GM18873 (cell line): ENCODE measurements around the gene GPC6.
"Not testable (repeated sequence)": the region's sequence is repeated elsewhere in the genome, so short reads cannot be mapped to it uniquely, and the experiment has no call there.

ENCODE experiments used
- ATAC-seq: cut with Tn5 transposase; IDR thresholded peaks from one replicate; pipeline ENCODE4 v1.9.1; 2021; ENCODE audit warnings: mild to moderate bottlenecking, moderate library complexity, moderate number of reproducible peaks; ENCODE audit not compliant: unreplicated experiment, low FRiP score

The GPC6 gene

DNA sequence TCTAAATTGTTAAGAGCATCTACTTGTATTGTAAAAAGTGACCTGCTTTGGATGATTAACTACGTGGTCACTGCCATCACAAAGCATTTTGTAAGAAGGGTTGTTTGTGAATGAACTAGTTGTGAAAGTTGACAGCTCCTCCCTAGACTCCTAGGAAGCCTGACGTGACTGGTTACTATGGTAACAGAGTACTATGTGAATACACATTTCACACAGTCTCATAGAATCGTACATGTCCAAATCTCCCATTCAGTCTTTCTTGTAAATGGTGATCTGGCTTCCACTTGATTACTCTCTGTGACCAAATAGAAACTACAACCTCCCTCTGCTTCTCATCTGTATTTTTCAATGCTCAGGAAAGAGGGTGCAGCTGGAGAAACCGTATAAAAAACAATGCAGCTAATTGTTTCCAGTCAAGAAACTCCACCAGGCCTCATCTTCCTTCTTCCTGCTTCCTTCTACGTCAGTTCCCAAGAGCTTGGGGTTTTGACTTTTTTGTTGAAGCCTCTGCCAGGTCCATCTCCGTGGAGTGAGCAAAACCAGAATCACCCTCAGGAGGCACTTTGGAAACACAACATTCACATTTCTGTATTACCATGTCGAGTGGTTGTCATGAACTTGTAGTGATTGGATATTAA lies 83.4 kb downstream of the GPC6 start:
- ATAC-seq, result no peak

DNA sequence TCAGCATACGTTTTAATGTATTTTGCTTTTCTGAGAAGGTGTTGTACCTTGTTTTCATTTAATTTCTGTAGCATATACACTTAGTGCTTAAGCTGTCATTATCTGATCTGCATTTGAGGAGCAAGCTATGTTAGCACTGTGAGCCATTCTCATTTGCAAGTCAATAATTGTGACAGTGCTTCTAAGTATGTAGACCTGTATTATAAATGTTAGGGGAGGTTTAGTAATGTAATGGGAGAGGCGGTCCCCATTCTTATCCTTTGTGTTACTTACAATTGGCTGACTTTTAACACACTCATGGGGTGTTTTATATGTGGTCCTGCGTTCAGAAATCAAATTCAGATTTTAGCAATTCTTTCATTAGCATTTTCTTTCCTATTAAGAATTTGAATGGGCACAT lies 90.2 kb downstream of the GPC6 start:
- no peak for ATAC-seq

DNA sequence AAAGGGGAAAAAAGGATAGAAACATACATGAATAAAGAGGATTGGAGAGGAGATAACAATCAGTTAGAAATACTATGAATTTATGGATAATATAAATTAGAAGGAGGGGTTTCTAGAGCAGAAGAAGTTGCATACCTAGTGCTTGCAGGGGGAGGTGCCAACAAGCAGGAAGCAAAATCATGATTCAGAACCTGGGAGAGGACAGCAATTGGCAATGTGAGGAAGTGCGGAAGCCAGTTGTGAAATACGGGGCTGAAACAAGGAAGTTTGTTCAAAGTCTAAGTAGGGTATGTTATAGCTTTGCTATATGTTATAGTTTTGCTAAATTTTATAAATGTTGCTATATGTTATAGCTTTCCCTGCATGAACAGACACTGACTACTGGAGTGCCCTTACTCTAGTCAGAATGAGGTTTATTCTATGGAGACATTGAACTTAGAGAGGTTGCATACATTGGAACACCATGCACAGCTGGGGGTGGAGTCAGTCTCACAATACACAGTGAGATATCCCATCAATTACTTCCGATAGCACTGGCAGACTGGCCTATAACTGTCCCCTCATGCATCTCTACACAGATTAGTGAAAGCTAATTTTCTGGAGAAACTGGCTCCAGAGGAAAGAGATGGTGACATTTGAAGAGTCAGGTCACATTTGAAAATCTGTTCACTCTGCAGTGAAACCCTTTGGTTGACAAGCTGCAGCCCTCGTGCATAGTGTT lies 92.1 kb downstream of the GPC6 start:
- no peak for ATAC-seq

DNA sequence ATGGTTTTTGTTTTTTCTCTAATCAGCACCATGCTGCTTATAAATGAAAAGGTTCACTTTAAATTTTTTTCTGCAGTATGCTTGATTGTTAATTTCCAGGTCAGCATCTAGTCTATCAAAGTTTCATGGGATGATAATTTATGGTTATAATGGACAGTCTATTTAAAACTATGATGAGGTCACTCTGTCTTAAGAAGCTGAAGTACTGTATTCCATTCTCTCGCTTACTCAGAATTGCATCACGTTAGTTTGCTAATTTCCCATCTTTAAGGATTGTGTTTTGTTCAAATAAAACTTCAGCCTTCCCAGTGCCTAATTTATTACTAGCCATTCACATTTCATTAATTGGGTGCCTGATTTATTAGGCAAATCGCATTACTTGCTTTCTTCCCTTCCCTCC lies 94.3 kb downstream of the GPC6 start:
- ATAC-seq, result no peak

DNA sequence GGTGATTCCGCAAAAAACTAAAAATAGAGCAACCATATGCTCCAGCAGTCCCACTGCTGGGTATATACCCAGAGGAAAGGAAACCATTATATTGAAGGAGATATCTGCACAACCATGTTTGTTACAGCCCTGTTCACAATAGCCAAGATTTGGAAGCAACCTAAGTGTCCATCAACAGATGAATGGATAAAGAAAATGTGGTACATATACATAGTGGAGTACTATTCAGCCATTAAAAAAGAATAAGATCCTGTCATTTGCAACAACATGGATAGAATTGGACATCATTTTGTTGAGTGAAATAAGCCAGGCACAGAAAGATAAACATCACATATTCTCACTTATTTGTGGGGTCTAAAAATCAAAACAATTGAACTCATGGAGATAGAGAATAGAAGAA lies 97.3 kb downstream of the GPC6 start:
- ATAC-seq, result not testable (repeated sequence)

DNA sequence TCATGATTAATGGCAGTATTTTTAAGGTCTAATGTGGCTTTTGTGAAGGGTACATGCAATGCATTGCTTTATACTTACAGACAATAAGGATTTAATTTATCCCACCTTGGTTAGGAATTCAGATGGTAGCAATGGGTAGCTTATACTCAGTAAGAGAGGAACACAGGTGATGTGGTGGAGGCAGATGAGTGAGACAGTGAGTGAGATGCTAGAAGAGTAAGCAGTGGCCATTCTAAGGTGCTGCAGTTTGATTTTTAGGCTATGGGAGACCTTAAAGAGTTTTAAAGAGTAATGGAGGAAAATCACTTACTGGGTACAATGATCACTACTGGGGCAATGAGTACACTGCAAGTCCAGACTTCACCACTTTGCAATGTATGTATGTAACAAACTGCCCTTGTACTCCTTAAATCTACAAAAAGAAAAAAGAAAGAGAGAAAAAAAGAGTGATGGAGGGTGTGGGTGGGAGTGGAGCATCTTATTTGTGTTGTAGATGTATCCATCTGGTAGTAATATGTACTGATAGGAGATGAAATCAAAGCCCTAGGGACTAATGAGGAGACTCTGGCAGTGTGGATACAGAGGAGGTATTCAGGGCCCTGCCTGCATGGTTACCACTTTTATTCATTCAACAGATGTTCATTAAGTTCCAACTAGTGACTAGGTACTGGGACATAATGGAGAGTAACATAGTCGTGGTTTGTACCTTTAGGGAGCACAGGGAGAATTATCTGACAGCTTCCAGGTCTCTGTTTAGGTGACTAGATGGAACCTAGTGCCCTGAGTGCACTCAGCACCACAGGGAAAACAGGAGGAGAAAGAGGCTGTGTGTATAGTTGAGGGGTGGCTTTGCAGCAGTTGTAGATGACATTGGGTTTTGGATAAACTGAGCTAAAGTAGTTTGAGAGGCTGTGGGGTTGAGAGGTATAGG lies 99.0 kb downstream of the GPC6 start:
- no peak for ATAC-seq

DNA sequence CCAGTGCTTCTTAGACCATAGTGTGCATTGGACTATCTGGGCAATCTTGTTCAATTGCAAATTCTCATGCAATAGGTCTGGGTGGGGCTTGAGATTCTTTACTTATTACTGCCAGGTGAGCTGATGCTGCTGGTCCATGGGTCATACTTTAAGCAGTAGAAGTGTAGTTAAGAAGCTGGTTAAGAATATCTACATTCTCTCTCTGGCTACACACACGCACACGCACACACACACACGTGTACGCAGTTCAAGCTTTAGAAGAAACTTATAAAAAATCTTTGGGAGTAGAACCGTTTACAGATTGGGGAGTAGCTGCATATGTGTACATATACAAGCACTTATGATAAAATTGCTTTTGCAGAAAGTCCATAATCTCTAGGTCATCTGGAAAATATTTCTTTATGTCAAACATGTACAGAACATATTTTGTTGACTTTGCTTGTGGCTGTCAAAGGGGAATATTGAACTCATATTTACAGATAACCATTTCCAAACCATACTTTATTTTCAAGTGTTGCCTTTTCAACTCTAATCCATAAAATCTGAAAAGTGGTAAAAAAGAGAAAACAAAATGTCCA lies 99.7 kb downstream of the GPC6 start:
- ATAC-seq, result no peak

DNA sequence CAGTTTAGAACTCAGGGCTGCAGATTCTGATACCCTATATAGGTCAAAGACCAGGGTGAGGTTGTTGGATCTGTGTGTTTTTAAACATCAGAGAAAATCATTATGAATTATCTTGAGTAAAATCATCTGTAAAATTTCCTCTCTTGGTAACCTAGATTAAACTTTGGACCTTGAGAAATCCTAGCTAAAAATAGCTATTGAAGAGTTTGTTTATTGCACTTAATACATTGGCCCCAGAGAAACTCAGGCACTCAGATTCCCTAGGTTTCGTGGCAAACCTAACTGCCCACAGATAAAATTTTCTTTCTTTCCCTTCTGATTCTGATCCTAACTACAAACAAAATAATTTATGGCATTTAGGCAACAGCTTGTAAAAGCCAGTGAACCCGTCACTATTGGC lies 102.3 kb downstream of the GPC6 start:
- no peak for ATAC-seq

DNA sequence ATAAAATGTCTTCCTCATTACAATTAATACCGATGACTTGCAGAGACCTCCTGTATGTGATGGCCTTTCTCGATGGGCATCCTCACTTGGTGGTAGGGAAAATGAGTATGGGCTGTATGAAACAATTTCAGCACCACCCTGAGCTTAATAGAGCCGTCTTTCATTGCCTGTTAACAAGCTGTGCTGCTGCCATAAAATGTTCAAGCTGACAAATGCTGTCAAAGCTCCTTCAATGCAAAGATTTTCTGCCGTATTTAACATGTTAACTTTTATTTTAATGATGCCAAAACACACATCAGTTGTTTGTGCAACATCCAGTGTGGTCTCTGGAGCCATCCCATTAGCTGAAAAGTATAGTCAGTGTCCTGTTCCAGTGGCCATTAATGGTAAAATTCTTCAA lies 110.1 kb downstream of the GPC6 start:
- ATAC-seq, result no peak

DNA sequence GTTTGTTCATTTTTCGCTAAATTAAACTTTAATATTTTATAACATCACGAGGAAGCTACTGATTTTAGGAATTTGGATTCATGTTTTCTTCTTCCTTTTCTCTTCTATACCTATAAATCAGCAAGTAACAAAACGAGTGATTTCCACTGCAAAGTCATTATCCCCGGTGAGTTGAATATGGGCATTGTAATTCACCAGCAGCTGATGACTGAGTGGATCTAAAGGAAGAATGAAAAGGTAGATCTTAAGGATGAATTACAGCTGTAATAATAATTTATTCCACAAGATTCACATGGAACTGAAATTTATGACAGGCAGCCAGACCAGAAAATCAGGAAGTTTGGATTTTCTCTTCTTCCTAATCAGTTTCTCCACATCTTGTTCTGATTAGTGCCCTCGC lies 111.4 kb downstream of the GPC6 start:
- no peak for ATAC-seq

DNA sequence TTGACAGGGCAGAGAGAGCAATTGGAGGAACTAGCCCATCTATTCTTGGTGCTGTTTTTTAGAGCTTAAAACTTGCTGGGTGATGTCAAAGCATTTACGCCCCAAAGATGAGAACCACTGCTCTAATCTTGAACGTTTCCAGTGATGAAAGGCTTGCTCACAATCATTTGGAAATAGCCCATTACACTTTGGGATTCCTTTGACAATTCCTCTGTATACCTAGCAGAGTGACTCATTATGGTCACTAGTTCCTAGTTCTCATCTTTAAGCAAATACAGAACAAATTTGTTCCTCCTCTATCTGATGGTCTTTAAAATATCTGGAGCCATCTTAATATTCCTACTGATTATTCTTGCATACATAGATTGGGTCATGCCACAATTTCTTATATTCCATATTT lies 112.3 kb downstream of the GPC6 start:
- ATAC-seq, result no peak

DNA sequence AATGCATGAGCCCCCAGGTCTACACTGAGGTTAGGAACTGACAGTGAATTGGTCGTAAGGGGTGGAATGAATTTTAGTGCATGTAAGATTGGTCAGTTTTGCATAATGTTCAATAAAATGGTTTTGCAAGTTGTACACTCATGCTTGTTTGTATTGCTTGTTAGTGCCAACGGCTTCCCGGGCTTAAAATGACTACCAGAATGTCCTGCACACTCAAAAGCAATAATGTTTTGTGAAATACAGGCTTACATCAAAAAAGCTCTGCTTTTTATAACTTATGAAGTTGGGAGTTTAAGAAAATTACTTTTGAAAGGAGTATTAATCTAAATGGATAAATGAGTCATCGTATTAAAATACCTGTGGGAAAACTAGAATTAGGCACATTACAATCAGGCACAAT lies 112.9 kb downstream of the GPC6 start:
- no peak for ATAC-seq

DNA sequence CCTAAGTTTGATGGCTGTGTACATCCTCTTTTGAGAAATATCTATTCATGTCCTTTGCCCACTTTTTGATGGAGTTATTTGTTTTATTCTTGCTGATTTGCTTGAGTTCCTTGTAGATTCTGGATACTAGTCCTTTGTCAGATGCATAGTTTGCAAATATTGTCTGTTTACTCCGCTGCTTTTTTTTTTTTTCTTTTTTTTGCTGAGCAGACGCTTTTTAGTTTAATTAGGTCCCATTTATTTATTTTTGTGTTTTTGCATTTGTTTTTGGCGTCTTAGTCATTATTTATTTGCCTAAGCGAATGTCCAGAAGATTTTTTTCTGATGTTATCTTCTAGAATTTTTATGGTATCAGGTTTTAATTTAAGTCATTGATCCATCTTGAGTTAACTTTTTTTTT lies 114.9 kb downstream of the GPC6 start:
- ATAC-seq, result no peak

DNA sequence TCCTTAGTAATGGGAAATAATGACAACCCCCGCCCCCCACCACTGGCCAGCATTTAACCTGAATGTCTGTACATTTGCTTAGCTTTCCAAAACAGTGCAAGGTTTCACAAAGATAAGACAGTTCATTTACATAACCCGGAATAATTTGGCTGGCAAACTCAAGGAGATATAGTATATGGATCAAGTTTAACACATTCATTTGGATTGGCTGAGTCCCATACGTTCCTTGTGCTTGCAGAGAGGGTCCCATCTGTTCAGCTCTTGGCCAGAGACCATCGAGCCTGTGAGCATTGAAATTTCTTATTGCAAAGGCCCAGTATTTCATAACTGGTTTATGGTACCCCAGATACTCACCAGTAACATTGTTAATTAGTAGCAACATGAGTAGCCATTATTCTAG lies 116.5 kb downstream of the GPC6 start:
- no peak for ATAC-seq

DNA sequence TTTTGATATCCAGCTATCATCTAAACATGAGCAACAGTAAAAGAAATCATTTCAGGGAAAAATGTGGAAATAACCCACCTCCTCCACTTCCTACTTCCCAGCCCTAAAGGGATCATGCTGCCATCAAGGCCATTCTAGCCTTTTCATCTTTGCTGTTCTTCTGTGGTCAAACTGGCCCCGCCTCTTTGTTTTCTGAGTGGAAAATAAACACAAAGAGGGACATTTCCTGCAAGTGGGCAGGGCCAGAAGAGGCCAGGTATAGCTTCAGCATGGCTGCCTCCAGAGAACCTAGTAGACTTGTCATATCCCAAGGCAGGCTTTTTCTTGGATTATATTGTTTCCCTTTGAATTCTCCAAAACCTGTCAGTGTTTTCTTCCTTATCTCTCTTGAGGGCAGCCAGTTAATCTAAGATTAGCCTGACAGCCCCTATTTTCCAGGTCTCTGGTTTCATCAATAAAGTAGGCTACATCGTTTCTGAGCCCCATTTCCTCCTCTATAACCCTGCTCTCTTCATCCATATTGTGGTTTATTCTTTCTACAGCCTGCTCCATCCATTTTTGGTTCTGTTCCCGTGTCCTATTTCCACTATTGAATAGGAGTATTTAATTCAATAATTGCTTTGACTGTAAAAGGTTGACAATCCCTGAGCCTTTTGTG lies 117.6 kb downstream of the GPC6 start:
- no peak for ATAC-seq

DNA sequence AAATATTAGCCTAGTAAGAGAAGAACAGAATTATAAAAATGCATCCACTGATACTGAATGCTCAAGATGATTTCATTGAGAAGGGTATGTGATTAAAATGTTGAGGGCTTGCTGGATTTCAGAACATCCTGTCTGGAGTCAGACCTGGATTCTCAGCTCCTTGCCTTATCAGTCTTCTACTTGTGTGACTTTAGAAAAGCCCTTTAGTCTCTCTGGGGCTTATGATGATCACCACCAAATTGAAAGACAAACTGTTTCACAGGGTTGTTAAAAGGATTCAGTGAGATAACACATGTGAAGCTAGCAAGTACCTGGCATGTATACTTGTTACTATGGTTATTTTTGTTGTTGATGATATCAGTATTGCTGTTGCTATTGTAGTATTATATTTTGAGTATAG lies 118.4 kb downstream of the GPC6 start:
- no peak for ATAC-seq

DNA sequence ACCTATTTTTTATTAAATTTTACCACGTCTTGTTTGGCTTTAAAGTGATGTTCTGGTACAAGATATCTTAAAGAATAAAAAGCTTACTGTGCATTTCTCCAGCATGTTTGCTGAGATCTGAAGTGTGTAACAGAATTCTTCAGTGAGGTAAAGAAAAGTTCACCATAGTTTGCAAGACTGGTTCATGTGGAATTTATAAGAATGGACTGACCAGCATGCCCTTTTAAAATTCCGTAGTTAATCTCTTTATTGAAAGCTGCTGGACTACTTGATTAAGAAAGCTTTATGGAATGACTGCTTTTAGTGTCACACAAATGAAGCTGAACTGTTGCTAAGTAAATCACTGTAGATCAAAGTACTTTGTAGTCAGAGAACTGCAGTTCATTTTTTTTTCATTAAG lies 119.2 kb downstream of the GPC6 start:
- ATAC-seq, result no peak

DNA sequence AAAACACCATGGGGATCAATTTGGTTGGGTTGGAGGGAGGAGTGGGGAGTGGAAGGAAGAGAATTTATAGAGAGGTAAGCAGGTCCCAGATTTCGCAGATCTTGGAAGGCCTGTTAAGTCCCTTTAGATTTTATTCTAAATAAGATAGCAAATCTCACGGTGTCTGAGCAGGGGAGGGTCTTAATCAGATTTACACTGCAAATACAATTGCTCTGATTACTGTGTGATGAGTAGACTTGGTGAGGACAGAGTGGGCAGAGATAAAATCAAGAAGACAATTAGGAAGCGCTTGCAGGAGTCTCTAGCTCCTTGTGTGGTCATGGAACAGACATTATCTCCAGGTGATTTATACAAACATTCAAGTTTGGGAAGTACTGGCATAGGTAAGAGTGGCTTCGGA lies 126.0 kb downstream of the GPC6 start:
- ATAC-seq, result no peak

DNA sequence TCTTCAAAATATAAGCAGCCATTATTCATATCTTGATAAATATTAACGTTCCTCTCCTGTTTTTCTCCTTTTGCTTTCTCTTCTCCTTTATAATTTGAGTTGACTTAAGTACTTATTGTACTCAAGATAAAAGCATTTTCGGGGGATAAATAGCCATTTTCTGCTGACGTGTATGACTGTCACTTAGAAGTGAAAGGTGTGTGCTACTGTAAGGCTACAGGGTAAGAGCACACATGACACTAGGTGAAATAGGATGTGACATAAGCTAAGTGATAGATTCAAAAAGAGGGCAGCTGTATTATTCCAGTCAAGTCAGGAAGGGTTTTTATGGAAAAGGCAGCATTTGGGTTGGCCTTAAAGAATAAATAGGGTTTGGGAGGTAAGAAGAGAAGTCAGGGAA lies 128.5 kb downstream of the GPC6 start:
- ATAC-seq, result no peak

DNA sequence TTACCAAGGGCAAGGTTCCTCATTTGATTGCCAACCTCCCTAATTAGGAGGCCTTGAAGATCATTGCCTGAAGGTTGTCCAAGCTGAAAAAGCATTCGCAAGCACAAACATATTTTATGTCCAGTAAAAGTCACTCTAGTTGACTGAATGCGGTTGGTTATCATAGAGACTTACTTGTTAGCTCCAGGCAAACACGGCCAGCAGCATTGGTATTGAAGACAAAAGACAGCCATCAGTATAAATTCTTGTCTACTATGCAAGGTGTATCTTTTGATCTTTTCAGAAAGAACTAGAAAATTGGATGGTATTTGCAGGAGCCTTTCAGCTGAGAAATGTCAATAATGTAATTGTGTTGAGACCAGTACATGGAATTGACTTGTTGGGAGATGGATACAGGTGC lies 129.9 kb downstream of the GPC6 start:
- no peak for ATAC-seq

DNA sequence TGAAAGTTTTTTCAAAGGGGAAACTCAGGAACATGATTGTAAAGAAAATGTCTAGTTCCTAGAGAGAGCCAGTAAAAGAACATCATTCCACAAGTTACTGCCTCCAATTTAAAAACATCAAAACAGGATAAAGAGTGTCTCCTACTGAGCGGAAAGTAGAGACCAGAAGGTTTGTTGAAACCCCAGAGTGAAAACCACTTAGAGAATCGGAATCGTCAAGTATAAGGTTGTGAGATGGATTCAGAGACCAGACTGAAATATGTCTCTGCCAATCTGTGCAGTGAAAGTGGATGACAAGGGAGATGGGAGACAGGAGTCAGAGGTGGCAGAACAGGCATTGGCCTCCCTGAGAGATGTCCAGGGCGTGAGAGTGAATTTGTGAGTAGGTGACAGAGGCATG lies 133.4 kb downstream of the GPC6 start:
- no peak for ATAC-seq
